Mesangial cell (primary cell): ENCODE measurements around the gene RIMBP3C. TPM values are rescaled to one million over a fixed set of nuclear protein-coding genes. Genes with fewer than 3 reads are reported as not detected.

ENCODE experiments used
- total RNA-seq: library from RNA; depleted of rRNA; stranded (reverse); fragments of >200 nt; gene quantifications from 2 replicates; pipeline ENCODE4 v1.2.3, GENCODE V29; 2015

The RIMBP3C gene
- 0.13 and 0.33 TPM in 2 replicates for total RNA-seq

DNA sequence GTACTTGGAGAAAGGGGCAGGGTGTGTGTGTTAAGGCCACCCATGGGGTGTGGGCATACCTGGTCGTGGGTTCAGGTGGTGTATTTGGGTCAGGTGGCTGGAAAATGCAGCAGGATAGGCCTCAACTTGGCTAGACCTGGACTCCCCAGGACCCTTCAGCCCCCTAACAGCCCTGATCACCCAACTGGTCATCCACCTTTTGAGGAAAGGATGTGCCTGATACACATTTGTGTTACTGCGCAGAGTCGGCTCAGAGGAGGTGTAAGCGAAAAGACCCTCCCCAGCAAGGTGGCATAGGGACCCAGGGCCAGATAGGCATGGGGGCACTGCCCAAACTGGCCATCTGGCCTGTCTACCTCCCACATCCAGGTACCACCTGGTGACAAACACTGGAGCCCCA lies at the start of gene RIMBP3C:
Gene RIMBP3C, minus strand, starts transcription at position 101 of the 400 bp plus-strand sequence. CDS start 485 bp downstream, outside the sequence.

GRCh38 chr22:21567456-21568346 lies 16.4 kb upstream of the RIMBP3C start, which contains the start of gene UBE2L3:
Gene UBE2L3 (plus strand): TSS chr22:21567714. CDS start chr22:21567745, 31 bp downstream.

Other genes with a start within 250 kb of the RIMBP3C start
- not detected in 2 replicates for gene RIMBP3B, start 167.7 kb downstream of the RIMBP3C start, total RNA-seq
- gene HIC2, start 134.1 kb downstream of the RIMBP3C start, total RNA-seq = 3.1 and 3.5 TPM in 2 replicates
- gene TMEM191C, start 84.1 kb downstream of the RIMBP3C start, total RNA-seq = 0.98 and 1.3 TPM in 2 replicates
- 48.3 and 71.0 TPM in 2 replicates for gene UBE2L3, start 16.3 kb upstream of the RIMBP3C start, total RNA-seq
- 60.8 and 90.0 TPM in 2 replicates for gene YDJC, start 78.6 kb upstream of the RIMBP3C start, total RNA-seq
- 0.13 and 0.16 TPM in 2 replicates for gene CCDC116, start 81.3 kb upstream of the RIMBP3C start, total RNA-seq
- gene SDF2L1, start 90.8 kb upstream of the RIMBP3C start, total RNA-seq = 47.8 and 126 TPM in 2 replicates
- gene PPIL2, start 114.6 kb upstream of the RIMBP3C start, total RNA-seq = 34.5 and 35.6 TPM in 2 replicates
- gene YPEL1, start 184.3 kb upstream of the RIMBP3C start, total RNA-seq = 3.3 and 5.3 TPM in 2 replicates